Retinal pigment epithelial cell (primary cell): ENCODE results near the gene URB2.

ENCODE experiments used
- DNase-seq: peaks from one replicate; pipeline ENCODE4 v3.0.0-alpha.2; 2010; ENCODE audit warnings: low read depth
- H3K4me3 ChIP-seq: 2 replicates; pipeline ENCODE4 v1.5.1; 2011; ENCODE audit warnings: mild to moderate bottlenecking, low read length, control low read depth, moderate library complexity
- TF ChIP-seq, protein P1 (sequence below): conservative IDR thresholded peaks from 2 replicates; pipeline ENCODE4 v1.5.1; 2011; ENCODE audit warnings: low read depth, low read length, control low read depth, inconsistent platforms

Gene URB2

GRCh38 chr1:229599218-229599954, 26.7 kb upstream of the URB2 start:
- no peak overlapping the region for H3K4me3 ChIP-seq
- TF ChIP-seq, protein P1, sequence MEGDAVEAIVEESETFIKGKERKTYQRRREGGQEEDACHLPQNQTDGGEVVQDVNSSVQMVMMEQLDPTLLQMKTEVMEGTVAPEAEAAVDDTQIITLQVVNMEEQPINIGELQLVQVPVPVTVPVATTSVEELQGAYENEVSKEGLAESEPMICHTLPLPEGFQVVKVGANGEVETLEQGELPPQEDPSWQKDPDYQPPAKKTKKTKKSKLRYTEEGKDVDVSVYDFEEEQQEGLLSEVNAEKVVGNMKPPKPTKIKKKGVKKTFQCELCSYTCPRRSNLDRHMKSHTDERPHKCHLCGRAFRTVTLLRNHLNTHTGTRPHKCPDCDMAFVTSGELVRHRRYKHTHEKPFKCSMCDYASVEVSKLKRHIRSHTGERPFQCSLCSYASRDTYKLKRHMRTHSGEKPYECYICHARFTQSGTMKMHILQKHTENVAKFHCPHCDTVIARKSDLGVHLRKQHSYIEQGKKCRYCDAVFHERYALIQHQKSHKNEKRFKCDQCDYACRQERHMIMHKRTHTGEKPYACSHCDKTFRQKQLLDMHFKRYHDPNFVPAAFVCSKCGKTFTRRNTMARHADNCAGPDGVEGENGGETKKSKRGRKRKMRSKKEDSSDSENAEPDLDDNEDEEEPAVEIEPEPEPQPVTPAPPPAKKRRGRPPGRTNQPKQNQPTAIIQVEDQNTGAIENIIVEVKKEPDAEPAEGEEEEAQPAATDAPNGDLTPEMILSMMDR, result no peak
- DNase-seq, result no peak

DNA sequence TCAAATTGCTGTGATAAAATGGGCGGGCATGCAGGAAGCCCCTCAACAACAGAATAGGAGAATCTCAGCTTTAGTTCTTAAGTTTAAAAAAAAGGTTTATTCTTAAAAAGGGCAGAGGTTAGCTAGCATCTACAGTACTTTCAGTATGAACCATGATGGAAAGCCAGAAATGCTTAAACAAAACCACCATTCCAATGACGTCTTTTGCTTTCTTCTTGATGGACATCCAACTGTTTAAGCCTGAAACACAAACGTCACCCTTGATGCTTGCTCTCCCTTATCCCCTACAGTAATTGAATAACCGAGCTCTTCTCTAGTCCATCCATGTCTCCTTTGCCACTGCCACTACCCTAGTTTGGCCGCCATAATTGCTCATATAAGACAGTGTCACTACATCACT, 25.8 kb upstream of the URB2 start:
- no peak overlapping the region for H3K4me3 ChIP-seq
- DNase-seq, result no peak
- TF ChIP-seq, protein P1, result no peak

- TF ChIP-seq, protein P1, result no peak
- H3K4me3 ChIP-seq, result no peak overlapping the region
- DNase-seq, result no peak
These were observed 22.6 kb upstream of the URB2 start for GRCh38 chr1:229603371-229604005.

DNA sequence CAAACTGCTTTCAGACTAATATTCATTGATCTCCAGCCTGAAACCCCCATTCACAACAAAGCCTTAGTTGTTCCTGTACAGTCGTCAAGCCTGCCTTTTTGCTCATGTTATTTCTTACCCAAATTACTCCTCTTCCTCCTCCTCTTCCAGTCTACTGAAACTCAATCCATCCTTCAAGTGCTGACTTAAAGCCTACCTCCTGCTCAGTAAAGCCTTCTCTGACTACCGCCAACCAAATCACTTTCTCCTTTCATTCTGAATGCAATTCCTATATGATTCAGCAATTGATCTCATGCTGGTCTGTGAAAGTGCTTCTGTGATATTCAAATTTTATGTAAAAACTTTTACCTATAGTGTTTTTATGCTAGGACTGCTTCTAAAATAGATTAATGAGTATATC, 18.7 kb upstream of the URB2 start:
- no peak overlapping the region for H3K4me3 ChIP-seq
- TF ChIP-seq, protein P1, result no peak
- no peak for DNase-seq

- H3K4me3 ChIP-seq, result no peak overlapping the region
- TF ChIP-seq, protein P1, result no peak
- no peak for DNase-seq
These were observed 17.5 kb upstream of the URB2 start for GRCh38 chr1:229608590-229608989.

DNA sequence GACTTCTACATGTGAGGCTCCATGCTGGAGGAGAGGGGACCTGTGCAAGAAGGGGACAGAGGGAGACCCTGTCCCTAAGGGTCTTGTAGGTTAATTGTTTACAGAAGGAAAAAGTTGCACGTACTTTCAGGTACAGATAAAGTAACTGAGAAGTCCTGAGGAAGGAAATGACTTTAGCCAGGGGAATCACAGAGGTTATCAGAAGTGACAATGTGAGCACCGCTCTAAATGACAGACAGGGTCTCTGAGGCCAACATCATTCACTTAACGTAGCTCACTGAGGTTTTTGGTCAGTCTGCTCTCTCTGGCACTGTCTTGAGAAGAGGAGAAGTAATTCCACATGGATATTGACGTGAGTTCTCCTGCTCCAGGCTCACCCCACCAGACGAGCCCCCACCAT, 12.1 kb upstream of the URB2 start:
- TF ChIP-seq, protein P1, result no peak
- H3K4me3 ChIP-seq, result no peak overlapping the region
- DNase-seq, result no peak

- no peak for DNase-seq
- TF ChIP-seq, protein P1, result no peak
- no peak overlapping the region for H3K4me3 ChIP-seq
These were observed 11.3 kb upstream of the URB2 start for GRCh38 chr1:229614701-229615100.
